GM12872 (cell line): Measurements from ENCODE around the gene CPA4.

ENCODE experiments used
- TF ChIP-seq, protein P1 (sequence below): IDR thresholded peaks from 3 replicates; pipeline ENCODE4 v1.5.1; 2011; ENCODE audit warnings: low read depth, mild to moderate bottlenecking, low read length, moderate library complexity; ENCODE audit not compliant: insufficient read depth

Gene CPA4

DNA sequence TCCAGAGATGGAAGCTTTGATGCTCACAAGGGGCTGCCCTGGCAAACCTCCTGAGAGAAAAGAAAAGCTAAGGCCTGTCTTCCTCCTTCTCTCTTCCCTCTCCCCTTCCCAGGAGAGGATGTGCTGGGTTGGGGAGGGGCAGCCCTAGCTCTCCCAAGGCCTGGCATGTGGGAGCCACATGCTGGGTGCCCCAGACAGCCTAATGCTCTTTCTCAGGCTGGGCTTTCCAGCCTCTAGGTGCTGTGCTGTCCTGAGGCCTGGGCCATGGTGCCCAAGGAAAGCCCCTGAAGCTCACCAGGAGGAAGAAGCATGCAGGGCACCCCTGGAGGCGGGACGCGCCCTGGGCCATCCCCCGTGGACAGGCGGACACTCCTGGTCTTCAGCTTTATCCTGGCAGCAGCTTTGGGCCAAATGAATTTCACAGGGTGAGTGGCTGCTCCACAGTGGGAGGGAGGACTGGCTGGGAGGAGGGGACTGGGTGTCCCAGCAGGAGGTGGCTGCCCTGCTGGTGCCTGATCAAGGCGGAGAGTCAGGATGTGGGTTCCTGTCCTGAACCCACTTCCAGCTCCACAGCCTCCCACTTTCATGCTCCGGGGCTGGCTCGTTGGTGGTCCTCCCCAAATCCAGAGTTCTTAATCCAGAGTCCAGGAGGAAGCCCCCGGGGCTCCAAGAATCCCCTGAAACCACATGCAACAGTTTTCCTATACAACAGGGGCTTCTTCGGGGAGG, 53.4 kb downstream of the CPA4 start:
- TF ChIP-seq, protein P1, sequence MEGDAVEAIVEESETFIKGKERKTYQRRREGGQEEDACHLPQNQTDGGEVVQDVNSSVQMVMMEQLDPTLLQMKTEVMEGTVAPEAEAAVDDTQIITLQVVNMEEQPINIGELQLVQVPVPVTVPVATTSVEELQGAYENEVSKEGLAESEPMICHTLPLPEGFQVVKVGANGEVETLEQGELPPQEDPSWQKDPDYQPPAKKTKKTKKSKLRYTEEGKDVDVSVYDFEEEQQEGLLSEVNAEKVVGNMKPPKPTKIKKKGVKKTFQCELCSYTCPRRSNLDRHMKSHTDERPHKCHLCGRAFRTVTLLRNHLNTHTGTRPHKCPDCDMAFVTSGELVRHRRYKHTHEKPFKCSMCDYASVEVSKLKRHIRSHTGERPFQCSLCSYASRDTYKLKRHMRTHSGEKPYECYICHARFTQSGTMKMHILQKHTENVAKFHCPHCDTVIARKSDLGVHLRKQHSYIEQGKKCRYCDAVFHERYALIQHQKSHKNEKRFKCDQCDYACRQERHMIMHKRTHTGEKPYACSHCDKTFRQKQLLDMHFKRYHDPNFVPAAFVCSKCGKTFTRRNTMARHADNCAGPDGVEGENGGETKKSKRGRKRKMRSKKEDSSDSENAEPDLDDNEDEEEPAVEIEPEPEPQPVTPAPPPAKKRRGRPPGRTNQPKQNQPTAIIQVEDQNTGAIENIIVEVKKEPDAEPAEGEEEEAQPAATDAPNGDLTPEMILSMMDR, result no peak

DNA sequence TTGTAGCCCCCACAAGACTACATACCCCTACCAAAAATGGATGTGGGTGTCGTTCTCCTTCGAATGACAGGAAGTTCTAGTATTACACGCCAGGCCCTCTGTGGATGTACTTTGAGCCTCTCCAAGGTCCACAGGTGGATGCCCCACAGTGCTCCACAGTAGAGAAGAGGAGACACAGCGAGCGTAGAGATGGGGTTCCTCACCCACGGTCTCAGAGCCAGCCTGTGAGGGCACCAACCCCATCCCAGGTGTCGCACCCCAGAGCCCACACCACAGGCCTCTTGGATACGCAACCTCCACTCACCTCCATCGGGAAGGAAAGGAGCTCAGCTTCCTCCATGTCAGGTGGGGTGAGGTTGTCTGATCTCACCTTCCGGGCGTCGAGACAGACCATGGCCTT, 54.0 kb downstream of the CPA4 start:
- TF ChIP-seq, protein P1, result no peak

DNA sequence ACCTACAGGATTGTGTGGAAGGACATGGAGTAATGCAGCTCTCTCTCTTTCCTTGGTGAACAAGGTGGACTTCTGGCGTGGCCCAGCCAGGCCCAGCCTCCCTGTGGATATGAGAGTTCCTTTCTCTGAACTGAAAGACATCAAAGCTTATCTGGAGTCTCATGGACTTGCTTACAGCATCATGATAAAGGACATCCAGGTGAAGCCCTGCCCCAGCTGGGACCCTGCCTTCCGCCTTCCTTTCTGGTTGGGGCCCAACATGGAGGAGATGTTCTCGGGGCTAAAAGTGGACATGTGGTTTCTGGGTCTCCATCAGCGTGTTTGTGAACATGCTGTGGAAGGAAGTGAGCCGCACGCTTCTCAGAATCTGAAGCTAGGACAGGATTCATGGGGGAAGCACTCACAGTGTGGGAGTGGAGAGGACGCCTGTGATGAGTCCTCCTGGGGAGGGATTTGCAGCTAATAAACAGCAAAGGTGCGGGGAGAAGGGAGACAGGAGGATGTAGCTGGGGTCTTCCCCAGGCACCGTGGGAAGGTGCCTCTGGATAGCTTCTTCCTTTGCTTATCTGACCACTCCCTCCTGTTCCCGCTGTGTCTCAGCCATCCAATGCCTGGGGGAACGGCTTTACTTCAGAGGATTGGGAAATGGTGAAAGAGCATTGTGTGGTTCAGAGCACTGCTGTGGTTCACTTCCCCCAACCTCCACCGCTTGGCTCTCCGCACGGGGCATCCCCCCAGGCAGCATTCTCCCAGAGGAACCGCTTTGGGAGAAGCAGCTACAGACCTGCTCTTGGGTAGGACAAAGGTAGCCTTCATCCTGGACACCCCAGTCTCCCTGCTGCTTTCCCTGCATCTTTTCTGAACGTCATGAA, 57.2 kb downstream of the CPA4 start:
- TF ChIP-seq, protein P1, result no peak

DNA sequence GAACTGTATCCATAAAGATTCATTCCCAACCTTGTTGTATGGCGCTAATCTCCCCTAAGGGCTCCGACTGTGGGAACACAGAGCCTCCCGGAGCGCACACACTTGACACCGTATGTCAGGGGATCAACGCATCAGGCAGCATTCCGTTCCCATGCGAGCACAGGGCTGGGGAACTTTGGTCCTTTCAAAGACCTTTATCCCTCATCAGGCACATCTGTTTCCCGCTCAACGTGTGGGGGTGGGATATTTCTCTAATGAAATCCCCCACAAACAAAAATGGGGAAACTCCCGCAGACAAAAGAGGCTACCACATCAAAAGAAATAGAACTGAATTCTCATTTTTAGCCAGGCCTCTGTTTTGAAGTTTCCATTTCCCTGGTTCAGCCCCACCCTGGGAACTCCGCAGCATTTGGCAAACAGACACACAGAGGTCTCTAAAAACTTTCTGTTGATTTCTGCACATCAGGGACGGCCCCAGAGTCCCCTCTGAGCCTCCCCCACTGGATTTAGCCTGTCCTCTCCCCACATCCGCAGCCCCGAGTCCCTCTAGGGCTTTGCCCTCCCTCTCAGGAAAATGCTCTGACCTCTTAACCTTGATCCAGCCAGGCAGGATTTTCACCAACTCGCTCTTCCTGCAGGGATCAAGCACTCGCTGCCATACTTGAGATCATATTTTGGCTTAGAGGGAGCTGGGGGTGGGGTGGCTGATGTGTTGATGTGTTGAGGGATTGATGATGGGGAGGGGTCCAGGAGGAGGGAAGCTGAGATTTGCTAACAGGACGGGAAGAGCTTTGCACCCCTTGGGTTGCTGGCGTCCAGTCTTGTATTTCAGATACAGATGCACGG, 58.2 kb downstream of the CPA4 start:
- TF ChIP-seq, protein P1, result no peak

DNA sequence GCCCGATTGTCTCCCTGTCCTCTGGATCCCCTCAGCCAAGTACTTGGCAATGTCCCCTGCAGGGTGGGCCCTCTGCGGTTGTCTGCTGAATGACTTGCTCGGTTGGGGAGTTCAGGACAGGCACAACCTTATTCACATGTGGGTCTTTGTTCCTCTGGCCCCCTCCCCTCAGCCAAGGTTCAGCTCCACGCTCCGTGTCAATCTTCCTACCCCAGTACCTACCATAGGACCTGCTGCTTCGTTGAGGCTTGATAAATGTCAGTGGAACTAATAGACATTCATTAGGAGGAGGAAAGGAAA, 58.8 kb downstream of the CPA4 start:
- TF ChIP-seq, protein P1, result no peak

DNA sequence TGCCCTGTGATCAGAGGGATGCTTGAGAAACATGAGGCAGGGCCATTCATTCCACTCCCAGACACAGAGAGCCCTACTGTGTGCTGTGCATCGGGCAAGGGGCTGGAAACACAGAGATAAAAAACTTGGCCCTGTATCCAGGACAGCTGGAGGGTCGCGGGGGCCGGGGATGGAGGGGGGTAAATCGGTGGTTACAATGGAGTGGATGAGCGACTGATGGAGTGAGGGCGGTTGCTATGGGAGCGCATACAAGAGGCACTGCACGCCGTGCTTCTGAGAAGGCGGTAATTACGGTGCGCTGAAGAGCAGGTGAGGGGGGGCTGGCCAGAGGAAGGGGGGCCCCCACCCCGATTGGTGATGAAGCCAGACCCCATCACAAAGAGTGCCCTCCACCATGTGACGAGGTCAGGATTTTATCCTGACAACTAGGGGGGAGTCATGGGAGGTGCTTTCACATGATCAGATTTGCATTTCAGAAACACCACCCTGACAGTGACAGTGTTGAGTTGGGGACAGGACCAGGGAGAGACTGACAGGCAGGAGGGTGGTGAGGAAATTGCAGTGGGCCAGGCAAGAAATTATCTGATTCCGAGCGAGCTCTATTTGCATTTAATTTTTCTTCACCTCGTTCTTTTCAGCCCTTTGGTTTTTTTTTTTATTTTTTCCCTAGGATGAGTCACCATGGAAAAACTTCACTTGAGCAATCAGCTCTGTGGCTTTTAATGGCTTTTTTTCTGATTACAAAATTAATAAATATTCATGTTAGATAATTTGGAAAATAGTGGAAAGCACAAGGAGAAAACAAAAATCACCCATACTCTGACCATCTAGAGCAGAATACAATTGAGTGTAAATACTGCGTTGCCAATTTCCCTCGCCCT, 59.5 kb downstream of the CPA4 start:
- TF ChIP-seq, protein P1, result no peak

DNA sequence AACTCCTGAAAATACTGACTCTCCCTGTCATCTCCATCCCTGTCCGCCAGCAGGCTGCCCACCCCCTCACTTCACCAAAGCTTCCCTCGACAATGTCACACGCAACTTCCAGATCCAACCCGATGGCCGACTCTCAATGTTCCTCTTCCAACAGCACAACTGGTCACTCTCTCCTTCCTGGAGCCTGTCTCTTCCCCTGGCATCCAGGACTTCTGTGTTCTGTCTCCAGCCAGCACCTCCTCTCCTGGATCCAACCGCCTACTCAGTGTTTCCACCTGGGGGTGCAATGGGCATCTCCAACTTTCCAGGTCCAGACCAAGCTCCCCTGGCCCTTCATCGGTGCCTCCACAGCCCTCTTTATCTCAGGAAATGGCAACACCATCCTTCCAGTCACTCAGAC, 60.2 kb downstream of the CPA4 start:
- TF ChIP-seq, protein P1, result no peak
